Activated CD8-positive, alpha-beta memory T cell treated with anti-CD3 and anti-CD28 coated beads, Interleukin-2, amount 50 U/mL, for 1 hour (primary cell): Measurements from ENCODE around the gene MAVS.

Source experiments
- DNase-seq: peaks from one replicate; pipeline ENCODE4 v3.0.0-alpha.2; 2020; ENCODE audit errors: extremely low read depth

Gene MAVS

DNA sequence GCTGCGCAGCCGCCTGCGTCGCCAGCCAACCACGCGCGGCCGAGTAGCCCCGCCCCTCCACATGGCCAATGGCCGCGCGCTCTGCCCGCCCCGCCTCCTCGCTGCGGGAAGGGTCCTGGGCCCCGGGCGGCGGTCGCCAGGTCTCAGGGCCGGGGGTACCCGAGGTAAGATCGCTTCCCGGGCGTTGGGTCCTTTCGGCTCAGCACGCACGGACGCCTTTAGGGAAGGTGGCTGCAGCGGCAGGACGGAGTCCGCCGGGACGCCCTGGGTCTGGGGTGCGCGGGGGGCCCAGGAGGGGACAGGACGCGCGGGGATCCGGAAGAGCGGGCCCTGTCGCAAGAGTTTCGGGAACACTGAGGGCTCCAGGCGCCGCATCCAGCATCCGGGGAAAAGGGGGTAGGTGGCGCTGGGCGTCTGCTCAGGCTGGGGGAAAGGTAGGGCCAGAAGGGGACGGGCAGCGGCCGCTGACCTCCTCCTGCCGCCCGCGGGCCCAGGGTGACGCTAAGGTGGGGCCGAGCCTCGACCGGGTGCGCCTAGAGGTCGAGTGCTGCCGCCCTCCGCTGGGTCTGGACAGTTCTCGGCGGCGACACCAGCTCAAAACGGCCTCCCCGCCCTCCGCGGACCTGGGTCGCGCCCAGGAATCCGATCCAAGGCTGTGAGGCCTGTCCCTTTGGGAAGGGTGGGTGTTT is at the start of gene MAVS:
Gene MAVS, plus strand, starts transcription at position 95 of the 689 bp plus-strand sequence. CDS start 7,791 bp downstream, outside the sequence.
- peak; percentile 57 for DNase-seq

DNA sequence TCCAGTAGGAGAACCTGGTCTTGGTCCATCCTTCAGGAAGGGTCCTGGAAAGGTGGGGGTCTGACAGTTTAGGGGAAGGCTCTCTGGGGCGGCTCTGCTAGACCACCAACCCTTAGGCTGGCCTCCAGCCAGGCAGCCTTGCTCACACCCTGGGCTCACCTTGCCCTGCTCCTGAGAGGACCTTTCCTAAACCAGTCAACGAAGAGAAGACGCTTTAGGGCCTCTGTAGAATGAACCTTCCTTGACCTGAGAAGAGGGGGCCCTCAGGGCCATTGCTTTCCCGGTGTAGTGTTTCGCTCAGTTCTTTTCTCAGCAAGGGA is 49.4 kb upstream of the MAVS start:
- DNase-seq: no peak

DNA sequence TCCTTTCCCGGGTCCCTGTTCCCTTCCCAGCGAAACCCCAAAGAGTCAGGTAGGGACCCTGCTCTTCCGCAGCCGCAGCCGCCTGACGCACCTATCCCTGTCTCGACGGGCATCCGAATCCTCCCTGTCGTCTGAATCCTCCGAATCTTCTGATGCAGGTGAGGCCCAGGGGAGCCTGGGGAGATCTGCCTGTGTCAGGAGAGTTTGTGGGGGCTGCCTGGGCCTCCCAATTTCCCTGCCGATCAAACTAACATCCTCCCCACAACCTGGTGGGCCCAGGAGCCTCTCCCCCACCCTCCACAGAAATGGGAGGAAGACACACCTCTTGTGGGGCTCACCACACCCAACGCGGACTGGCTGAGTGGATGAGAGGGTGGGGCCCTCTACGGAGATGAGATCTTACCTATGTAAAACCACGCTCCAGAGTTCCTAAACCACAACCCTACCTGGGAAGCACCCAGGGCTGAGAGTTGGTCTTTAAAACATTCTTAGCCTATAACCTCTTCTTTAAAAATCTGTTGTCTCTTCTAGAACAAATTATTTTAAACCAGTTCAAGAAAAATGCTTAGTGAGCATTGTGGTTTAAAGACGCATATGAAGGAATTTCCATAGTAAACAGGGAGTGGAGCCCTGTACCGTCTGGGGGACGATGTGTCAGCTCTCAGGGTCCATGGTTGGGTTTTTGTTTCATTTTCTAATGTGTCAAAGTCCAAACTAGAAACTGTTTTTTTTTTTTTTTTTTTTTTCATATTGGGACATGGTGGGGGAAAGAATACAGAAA is 48.9 kb upstream of the MAVS start:
- DNase-seq: no peak

DNA sequence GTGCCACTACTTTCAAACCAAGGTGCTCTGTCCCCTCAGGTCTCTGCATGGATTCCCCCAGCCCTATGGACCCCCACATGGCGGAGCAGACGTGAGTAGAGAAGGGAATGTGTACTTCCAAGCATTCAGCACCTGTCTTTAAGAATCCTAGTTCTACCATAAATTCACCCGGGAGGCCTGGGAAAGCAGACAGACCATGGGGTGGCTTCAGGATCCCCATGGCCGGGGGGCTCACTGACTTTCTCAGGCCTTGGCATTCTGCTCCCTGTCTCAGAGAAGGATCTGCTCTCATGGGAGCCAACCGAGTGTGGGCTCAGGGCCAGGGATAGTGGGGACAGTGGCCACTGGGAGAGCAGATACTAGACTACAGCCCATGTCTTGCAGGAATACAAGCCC is 48.3 kb upstream of the MAVS start:
- DNase-seq: no peak

DNA sequence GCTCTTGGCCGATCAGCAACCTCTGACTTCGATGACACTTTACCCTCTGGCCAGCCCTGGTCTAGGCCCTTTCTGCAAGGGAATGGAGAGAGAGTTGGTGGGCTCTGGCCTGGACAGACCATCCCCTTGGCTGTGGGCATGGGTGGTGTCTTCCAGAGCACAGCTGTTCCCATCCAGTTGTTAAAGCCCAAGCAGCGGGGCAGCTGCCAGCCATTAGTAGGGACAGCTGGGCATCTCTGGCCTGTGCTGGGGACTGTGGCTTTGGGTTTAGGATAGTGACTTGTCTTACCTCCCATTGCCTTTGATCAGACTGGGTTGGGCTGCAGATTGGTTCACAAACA is 47.8 kb upstream of the MAVS start:
- no peak for DNase-seq

DNA sequence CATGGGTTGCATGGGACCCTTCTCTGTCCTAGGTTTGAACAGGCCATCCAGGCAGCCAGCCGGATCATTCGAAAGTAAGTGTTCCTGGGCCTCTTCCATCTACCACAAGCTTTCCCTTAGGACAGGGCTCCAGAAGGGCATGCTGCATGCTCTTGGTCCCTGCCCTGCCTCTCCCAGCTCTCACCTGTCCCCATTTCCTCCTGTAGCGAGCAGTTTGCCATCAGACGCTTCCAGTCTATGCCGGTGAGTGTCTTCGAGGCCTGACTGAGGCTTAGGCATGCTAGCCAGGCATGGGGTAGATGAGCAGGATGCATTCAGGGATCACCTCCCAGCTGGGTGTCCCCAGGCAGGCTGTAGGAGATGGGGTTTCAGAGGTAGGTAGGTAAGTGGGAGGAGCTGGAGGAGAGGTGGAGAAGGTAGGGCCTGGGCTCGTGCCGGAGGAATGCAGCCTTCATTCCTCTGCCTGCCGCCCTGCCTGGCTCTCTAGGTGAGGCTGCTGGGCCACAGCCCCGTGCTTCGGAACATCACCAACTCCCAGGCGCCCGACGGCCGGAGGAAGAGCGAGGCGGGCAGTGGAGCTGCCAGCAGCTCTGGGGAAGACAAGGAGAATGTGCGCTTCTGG is 46.3 kb upstream of the MAVS start:
- DNase-seq: no peak

DNA sequence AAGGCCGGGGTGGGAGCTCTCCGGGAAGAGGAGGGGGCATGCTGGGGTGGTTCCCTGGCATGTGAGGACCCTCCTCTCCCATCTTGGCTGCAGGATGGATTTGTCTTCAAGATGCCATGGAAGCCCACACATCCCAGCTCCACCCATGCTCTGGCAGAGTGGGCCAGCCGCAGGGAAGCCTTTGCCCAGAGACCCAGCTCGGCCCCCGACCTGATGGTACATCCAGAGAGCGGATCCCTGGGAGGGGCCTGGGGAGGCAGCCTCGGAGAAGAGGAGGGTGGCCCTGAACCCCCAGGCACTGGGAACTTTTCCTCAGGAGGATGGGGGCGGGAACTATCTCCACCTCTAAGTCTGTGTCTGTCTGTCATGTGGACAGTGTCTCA is 45.8 kb upstream of the MAVS start:
- no peak for DNase-seq

DNA sequence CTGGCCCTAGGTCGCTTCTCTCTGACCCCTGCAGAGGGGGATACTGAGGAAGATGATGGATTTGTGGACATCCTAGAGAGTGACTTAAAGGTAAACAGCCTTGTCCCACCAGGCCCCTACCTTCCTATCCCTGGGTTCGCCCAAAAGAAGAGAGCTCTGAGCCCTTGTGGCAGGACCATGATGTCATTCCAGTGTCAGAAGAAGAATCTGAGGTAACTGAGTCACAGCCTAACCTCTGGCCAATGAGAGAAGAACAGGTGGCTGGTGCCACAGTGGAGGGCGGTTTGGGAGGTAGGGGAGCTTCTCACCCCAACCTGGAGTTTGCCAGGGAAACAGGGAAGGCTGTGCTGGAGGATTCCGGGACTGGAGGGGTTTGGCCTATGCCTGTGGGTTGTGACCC is 45.3 kb upstream of the MAVS start:
- DNase-seq: no peak

DNA sequence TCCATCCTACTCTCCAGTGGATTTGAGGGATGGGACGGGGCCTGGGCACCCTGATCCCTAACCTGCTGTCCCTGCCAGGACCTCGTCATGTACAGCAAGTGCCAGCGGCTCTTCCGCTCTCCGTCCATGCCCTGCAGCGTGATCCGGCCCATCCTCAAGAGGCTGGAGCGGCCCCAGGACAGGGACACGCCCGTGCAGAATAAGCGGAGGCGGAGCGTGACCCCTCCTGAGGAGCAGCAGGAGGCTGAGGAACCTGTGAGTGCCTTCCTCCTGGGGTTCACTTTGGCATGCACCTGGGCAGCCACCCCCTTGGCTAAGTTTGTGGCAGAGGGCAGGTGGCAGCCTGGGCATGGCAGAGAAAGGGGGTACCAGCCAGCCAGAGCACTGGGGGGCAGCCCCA is 44.8 kb upstream of the MAVS start:
- DNase-seq: no peak

DNA sequence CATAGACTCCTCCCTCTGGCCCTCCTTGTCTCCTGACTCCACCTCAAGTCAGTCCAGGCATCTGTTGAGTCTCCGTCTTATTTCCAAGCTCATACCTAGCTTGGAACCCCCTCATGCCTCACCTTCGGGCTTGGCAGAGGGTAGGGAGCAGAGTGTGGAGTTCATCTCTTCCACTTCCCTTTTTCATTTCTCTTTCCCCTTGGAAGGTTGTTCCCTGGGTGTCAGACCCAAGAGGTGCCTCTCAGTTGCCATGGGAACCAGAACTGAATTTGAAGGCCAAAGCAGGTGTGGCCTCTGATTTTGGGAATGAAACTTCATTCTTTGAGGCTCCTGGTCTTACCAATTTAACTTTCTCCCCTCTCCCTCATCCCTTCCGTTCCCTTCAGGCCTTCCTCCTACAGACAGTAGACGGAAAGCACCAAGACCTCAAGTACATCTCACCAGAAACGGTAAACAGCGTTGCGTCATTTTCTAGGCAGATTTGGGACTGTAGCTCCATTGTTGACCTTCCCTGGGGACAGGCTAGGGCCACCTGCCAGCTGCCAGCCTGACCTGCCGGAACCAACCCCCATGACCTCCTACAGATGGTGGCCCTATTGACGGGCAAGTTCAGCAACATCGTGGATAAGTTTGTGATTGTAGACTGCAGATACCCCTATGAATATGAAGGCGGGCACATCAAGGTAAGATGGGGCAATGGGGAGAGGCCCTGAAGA is 44.0 kb upstream of the MAVS start:
- DNase-seq: no peak

DNA sequence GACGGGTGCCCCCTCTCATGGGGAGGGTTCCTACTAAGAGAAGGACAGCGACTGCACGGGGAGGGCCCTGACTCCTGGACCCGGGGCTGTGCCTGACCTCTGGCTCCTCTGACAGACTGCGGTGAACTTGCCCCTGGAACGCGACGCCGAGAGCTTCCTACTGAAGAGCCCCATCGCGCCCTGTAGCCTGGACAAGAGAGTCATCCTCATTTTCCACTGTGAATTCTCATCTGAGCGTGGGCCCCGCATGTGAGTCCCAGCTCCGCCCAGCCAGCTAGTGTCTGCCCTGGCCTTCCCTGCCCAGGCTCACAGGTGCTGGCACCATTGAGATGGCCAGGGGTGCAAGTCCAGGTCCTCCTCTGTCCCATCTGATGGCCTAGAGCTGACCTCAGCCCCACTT is 43.3 kb upstream of the MAVS start:
- no peak for DNase-seq

DNA sequence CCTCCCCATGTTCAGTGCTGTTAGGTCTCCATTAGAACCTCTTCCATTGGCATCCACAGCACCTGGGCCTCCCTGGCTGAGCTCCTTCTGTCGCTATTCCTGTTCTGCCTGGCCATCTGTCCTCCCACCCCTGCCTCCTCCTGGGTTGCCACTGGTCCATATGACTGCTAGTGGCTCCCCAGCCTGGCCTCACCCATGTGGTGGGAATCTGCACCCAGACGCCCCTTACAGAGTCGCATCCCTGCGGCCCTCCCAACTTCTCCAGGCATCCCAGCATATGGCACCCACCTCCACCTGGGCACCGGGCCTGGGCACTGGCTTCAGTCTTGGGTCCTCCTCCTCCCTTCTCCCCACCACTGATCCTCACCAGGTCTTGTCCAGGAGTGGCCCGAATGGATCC is 42.8 kb upstream of the MAVS start:
- DNase-seq: no peak

DNA sequence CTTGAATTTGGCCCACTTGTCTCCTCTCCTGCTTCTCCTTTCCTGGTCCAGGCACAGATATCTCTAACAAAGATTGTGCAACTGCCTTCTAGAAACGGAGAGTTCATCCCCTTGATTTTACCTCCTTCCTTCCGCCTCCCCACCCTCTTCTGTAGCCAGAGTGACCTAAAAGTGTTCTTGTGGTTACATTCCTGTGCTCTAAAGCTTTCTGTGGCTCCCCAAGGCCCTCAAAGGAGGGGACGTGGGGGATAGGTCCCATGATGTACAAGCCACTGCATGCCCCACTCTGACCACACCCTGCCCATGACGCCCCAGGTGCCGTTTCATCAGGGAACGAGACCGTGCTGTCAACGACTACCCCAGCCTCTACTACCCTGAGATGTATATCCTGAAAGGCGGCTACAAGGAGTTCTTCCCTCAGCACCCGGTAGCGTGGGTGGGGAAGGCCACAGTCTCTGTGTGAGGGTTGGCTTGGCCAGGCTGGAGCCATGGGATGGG is 42.3 kb upstream of the MAVS start:
- DNase-seq: no peak

DNA sequence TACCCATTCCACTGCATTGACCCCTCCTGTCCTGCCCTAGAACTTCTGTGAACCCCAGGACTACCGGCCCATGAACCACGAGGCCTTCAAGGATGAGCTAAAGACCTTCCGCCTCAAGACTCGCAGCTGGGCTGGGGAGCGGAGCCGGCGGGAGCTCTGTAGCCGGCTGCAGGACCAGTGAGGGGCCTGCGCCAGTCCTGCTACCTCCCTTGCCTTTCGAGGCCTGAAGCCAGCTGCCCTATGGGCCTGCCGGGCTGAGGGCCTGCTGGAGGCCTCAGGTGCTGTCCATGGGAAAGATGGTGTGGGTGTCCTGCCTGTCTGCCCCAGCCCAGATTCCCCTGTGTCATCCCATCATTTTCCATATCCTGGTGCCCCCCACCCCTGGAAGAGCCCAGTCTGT is 41.9 kb upstream of the MAVS start:
- no peak for DNase-seq

DNA sequence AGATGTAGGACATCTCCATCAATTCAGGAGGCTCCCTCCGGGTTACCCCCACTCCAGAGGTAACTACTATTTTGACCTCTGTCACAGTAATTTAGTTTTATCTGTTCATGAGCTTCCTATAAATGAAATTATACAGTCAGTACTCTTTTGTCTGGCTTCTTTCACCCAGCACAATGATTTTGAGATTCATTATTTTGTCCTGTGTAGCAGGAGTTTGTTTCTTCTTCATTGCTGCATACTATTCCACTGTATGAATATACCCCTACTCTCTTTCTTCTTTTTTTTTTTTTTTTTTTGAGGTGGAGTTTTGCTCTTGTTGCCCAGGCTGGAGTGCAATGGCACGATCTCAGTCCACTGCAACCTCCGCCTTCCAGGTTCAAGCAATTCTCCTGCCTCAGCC is 38.1 kb upstream of the MAVS start:
- DNase-seq: no peak

DNA sequence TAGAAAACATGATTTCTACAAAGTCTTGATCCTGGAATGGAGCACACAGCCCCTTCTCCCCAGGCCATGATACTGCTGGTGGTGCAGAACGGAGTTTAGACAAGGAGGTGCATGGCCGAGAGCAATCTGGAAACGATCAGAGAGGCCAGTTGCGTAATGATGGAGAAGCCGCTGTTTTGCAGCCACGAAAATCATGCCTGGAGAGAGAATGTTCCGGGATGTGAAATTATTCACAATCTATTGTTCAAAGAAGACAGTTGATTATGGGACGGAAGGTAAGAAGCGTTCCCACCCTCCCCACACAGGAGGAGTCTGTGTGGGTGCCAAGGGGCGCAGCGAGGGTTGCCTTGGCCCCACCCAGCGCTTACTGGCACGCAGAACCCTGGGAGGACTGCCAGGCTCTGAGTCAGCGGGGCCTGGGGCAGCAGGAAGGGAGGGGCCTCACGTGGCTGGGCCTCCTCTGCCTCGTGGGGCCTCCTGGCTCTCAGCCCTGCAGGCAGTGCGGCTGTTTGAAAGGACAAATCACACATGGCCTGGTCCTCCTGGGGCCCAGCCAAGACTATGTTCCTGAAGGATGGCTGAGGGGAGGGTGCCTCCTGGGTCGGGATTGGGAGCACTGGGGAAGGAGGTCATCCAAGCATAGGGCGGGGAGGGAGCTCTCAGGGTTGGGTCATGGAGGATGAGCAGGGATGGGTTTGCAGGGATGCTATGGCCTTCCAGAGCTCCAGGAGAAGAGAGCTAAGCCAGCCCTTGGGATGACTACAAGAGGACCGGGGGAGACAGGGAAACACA is 35.0 kb upstream of the MAVS start:
- DNase-seq: peak; percentile 86

DNA sequence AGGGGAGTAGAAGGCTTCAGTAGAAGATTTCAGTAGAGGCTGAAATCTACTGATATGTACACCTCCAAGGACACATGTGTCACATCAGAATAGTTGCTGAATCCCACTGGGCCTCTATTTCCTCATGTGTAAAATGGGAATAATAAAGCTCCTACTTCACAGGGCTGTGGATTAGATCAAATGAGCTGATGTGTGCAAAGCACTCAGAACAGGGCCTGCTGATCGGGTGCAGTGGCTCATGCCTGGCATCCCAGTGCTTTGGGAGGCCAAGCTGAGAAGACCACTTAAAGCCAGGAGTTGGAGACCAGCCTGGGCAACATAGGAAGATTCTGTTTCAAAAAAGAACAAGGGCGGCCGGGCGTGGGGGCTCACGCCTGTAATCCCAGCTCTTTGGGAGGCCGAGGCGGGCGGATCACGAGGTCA is 34.4 kb upstream of the MAVS start:
- DNase-seq: no peak

DNA sequence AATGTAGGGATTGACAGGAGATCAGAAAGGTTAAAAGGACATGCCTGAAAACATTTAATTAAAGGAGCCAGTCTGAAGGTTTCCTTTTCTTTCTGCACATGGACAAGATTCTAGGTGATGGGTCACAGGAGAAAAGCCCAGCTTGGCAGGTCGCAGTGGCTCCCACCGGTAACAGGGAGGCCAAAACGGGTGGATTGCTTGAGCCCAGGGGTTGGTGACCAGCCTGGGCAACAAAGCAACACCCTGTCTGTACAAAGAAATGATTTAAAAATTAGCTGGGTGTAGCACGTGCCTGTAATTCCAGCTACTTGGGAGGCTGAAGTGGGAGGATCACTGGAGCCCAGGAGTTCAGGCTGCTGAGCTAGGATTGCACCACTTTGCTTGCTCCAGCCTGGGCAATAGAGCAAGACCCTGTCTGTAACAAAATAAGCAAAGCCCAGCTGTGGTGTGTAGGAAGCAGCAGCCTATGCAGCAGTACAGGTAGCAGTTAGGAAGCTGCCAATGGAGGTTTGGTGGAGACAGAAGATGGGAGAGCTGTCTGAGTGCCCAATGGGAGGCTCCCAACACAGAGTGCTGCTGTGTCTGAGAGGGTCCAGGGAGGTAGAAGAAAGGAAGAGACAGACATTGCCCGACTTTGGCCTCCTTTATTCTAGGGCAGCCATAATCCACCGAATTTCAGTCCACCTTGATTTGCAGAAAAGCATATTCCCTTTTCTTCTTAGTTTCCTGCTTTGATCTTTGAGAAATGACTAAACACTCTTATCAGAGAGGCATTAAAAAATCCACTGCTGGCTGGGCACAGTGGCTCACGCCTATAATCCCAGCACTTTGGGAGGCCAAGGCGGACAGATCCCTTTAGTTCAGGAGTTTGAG is 33.4 kb upstream of the MAVS start:
- no peak for DNase-seq

DNA sequence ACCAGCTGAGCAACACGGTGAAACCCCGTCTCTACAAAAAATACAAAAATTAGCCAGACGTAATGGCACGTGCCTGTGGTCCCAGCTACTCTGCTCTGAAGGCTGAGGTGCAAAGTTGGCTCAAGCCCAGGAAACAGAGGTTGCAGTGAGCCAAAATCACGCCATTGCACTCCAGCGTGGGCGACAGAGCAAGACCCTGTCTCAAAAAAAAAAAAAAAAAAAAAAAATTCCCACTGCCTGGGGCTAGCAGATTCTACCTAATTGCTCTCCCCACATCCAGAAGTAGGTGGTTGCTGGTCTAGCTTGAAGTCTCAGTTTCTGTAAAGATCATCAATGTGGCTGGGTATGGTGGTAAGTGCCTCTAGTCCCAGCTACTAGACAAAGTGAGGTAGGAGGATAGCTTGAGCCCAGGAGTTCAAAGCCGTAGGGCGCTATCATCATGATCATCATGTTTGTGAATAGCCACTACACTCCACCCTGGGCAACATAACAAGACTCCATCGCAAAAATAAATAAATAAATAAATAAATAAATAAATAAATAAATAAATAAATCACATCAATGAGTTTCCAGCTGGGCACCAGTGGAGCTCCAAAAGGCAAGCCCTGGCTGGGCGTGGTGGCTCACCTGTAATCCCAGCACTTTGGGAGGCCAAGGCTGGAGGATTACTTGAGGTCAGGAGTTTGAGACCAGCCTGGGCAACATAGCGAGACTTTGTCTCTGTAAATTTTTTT is 32.6 kb upstream of the MAVS start:
- peak; percentile 26 for DNase-seq

DNA sequence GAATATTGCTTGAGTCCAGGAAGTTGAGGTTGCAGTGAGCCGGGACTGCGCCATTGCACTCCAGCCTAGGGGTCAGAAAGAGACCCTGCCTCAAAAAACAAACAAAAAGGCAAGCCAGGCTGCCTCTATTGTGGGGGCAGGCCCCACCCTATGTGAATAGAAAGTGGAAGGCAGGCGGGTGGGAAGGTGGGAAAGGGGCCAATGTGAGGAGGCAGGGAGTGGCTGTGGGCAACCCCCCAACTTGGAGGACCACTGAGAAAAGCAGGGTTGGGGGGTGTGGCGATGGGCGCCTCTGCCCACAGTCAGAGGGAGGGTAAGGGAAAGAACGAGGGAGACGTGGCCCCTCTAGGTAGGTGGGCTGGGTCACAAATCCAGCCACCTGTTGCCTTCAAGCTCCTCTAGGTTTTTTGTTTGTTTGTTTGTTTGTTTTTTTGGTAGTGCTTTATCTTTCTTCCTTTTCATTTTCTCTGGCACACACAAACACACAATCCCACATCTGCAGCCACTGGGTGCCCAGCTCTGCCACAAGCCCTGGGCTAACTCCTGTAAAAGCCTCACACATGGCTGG is 31.6 kb upstream of the MAVS start:
- DNase-seq: no peak
